Measurements from ENCODE around the gene SRRM5. TPM values are rescaled to one million over a fixed set of nuclear protein-coding genes. Genes with fewer than 3 reads are reported as not detected.

The SRRM5 gene
- 0.05 TPM in 1 of 2 replicates, not detected in the other for total RNA-seq

GRCh38 chr19:43611788-43612187, at the start of gene SRRM5:
Gene SRRM5, plus strand, starts transcription at chr19:43612088. Its CDS starts 34 bp downstream, at chr19:43612122.

DNA sequence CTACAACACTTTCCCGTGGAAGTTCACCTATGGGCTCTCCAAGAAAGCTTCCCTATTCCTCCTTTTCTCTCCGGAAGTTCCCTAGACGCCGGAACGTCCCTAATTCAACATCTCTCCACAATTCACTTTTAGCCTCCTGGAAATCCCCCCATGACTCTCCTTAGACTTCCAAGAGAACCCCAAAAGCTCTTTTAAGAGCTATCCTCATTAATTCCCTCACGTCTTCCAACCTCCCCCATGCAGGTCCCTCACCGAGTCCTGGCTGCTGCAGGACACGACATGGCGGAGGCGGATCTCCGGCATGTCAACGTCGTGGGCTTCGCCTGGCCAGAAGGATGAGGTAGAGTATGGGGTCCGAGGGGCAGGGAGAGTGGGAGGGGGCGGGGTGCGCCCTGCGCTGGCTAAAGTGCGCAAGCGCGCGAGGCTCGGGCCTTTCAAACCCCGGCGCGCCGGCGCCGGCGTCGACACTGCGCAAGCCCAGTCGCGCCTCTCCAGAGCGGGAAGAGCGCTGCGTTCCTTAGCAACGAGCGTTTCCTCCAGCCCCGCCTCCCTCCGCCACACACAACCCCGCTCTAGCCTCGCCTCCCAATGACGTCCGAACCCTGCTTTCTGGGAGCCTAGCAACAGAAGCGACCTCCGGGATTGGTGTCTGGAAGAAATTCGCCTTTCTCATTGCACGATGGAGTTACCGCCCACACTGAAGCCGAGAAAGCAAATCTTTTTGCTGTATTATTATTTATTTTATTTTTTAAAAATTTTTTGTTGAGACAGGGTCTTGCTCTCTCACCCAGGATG, 36.5 kb upstream of the SRRM5 start, which contains the start of the genes PINLYP and XRCC1:
Gene PINLYP (plus strand): TSS at position 646 of the 795 bp plus-strand sequence. CDS start 1,391 bp downstream, outside the sequence.
Gene XRCC1 (minus strand): TSS at position 372 of the 795 bp plus-strand sequence. CDS start 69 bp downstream, at position 303.

DNA sequence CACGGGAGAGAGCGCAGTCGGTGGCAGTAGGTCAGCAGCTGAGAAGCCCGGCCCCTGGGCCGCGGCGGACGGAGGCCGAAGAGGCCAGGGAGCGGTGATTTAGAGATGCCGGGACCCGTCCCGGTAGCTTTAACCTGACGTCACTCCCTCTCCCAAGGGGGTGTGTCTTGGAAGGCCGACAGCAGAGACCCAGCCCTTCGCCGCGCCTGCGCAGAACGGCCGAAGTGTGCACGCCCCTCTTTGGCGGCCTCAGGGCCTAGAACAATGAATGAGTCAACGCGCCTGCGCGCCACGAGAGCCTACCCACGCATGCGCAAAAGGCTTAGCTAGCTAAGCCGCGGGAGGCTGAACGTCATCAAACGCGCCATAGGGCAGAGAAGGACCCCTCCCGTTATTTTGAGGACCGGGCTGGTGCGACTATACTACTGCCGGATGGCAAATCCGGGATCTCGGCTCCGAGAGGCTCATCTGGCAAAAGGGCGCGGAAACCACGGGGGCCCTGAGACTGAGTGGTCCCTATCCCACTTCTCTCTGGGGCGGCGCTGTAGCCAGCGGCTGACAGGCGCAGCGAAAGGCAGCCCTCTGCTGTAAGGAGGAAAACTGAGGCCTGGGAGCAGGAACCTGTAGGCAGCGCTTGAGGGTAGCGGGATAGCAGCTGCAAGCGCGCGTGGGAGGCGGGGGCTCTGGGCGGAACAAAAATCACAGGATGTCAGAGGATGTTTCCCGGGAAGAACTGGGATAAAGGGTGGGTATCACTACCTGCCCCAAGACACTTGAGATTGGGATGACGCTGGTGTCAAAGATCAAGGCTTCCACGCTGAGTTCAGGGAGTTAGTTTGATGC, 15.7 kb upstream of the SRRM5 start, which contains the start of the genes IRGQ and ZNF576:
Gene IRGQ (minus strand): TSS at position 136 of the 843 bp plus-strand sequence. CDS start 796 bp downstream, outside the sequence.
Gene ZNF576 (plus strand): TSS at position 597 of the 843 bp plus-strand sequence. CDS start 514 bp downstream, outside the sequence.

DNA sequence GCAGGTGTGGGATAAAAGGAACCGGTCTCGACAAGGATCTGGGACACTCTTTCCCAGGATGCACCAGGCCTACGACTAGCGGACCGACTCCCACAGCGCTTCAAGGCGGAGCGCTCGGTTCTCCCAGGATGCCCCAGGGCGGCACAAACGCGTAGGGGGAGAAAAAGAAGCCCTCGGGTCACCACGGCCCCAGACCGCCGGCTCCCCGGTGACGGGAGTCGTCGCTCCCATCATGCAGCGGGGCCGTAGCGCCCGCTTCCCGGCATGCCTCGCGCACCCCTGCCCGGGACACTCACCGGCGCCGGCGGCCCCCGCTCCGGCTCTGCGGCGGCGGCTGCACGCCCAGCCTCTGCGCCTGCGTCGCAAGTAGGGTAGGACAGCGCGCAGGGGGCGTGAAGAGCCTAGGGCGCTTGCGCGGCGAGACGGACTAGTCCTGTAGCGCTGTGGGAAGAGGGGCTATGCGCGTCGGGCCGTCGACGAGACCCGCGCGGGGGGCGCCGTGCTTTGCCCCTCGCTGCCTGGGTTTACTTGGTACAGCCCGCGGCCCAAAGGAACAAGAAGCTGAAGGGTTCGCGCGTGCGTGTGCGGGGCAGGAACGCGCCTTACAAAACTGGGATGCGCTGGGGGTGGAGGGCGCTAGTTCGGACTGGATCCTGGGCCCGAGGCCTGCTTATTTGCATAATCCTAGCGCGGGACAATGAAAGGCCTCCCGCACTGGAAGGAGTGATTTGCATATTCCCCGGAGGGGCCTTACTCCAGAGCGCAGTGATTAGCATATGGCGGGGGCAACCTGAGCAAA, 7.6 kb downstream of the SRRM5 start, which contains the start of gene ZNF428:
Gene ZNF428 (minus strand): TSS at position 368 of the 799 bp plus-strand sequence. CDS start 5,325 bp downstream, outside the sequence.

GRCh38 chr19:43639519-43640423, 27.9 kb downstream of the SRRM5 start, which contains the start of gene CADM4:
Gene CADM4, minus strand, starts transcription at chr19:43639850. Its CDS starts 60 bp downstream, at chr19:43639790.

Other genes starting within 250 kb of the SRRM5 start
- not detected in 2 replicates for gene TEX101, start 197.2 kb upstream of the SRRM5 start, total RNA-seq
- 0.09 TPM in 1 of 2 replicates, not detected in the other for gene LYPD3, start 146.5 kb upstream of the SRRM5 start, total RNA-seq
- gene PHLDB3, start 107.3 kb upstream of the SRRM5 start, total RNA-seq = 14.7 and 21.1 TPM in 2 replicates
- gene ETHE1, start 84.9 kb upstream of the SRRM5 start, total RNA-seq = 49.8 and 63.5 TPM in 2 replicates
- 0.09 and 0.30 TPM in 2 replicates for gene ZNF575, start 78.9 kb upstream of the SRRM5 start, total RNA-seq
- gene XRCC1, start 36.6 kb upstream of the SRRM5 start, total RNA-seq = 10.8 and 11.9 TPM in 2 replicates
- 0.30 and 0.69 TPM in 2 replicates for gene PINLYP, start 36.3 kb upstream of the SRRM5 start, total RNA-seq
- 24.9 and 34.3 TPM in 2 replicates for gene IRGQ, start 16.0 kb upstream of the SRRM5 start, total RNA-seq
- 7.7 and 10.9 TPM in 2 replicates for gene ZNF576, start 15.5 kb upstream of the SRRM5 start, total RNA-seq
- gene ZNF428, start 7.5 kb downstream of the SRRM5 start, total RNA-seq = 21.3 and 48.1 TPM in 2 replicates
- 1.8 and 3.8 TPM in 2 replicates for gene CADM4, start 27.8 kb downstream of the SRRM5 start, total RNA-seq
- gene PLAUR, start 58.1 kb downstream of the SRRM5 start, total RNA-seq = 120 and 200 TPM in 2 replicates
- gene IRGC, start 104.0 kb downstream of the SRRM5 start, total RNA-seq = not detected in 2 replicates
- gene SMG9, start 142.9 kb downstream of the SRRM5 start, total RNA-seq = 9.8 and 16.6 TPM in 2 replicates
- 0.30 and 1.0 TPM in 2 replicates for gene KCNN4, start 168.9 kb downstream of the SRRM5 start, total RNA-seq
- gene LYPD5, start 190.4 kb downstream of the SRRM5 start, total RNA-seq = 0.59 and 1.2 TPM in 2 replicates
- 16.7 and 22.9 TPM in 2 replicates for gene ZNF283, start 215.2 kb downstream of the SRRM5 start, total RNA-seq

Data from smooth muscle cell of the umbilical artery (primary cell).